ENCODE measurements around the gene ARHGEF40.

Gene ARHGEF40

GRCh38 chr14:21083565-21084325, 13.6 kb downstream of the ARHGEF40 start:
- H3K36me3 ChIP-seq, result peaks cover 20% of the 10 kb centered on the region

DNA sequence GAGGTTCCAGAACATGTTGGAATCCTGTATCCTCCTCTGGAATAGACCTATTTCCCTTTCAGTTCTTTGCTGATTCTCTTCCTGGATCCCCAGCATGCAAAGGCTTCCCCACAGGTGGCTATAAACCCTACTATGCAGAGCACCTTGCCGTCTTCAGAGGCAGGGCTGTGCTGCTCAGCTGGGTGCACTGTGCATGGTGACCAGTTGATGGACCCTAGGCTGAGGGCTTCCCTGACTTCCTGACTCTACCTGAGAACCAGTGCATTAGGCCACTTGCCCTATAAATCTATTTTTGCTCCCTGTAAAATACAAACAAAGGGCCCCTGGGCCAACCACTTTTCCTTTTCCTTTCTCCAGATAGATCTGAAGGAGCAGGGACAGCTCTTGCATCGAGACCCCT, 14.3 kb downstream of the ARHGEF40 start:
- DNase-seq, result no peak
- H3K36me3 ChIP-seq, result peaks cover 20% of the 10 kb centered on the region
- no peak for TF ChIP-seq CTCF (IDR thresholded peaks at IDR 0.05; ENCODE audit: low read depth, low read length)
- H3K27me3 ChIP-seq, result no peaks in the 10 kb centered on the region
- H3K4me3 ChIP-seq (ENCODE audit: low read depth, low read length), result no peak overlapping the region
- no peaks in the 10 kb centered on the region for H3K9me3 ChIP-seq
- peaks cover 7% of the 10 kb centered on the region; the same call in 1 of the 2 replicates for H3K4me1 ChIP-seq

More at GRCh38 chr14:21083565-21084325, 13.6 kb downstream of the ARHGEF40 start:
- no peaks in the 10 kb centered on the region for H3K9me3 ChIP-seq
- no peaks in the 10 kb centered on the region for H3K27me3 ChIP-seq
- H3K4me3 ChIP-seq (ENCODE audit: low read depth, low read length), result no peak overlapping the region
- H3K4me1 ChIP-seq, result peaks cover 7% of the 10 kb centered on the region; the same call in 1 of the 2 replicates
- DNase-seq, result no peak
- TF ChIP-seq CTCF (IDR thresholded peaks at IDR 0.05; ENCODE audit: low read depth, low read length), result no peak

DNA sequence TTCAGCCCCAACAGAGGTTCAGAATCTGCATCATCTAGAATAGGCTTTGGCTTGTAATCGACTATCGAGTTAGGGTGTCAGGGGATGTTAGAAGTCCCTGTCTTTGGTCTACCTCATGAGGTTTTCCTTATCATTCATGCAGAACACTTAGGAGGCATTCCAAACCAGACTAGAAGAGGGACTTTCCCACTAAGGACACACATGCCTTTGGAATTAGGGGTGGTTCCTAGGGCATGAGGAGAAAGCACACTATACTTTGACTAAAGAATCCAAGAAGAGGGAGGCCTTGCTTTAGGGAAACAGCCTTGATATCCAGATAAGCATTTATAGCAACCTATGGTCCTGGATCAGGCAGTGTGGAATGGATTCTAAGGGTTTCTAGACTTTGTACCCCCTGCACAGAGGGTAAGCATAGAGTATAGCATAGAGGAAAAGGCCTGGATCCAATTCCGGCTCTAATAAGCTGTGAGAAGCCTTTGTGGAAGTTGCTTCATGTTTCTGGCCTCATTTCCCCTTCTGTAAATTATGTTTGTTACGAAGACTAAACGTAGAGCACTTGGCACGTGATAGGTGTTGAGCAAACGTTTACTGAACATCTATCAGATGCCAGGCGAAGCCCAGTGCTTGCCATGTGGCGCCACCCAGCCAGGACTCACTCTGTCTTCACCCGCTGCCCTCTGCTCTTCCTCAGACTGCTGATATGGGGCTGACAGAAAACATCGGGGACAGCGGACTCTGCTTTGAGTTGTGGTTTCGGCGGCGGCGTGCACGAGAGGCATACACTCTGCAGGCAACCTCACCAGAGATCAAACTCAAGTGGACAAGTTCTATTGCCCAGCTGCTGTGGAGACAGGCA, 15.1 kb downstream of the ARHGEF40 start:
- no peak for DNase-seq
- Histone ChIP-seq H3K4me1 (peaks cover 7% of the 10 kb centered on the region; the same call in 1 of the 2 replicates), H3K27me3 (no peaks in the 10 kb centered on the region), H3K9me3 (no peaks in the 10 kb centered on the region), H3K36me3 (peaks cover 23% of the 10 kb centered on the region), H3K4me3 (ENCODE audit: low read depth, low read length) (no peak overlapping the region)
- TF ChIP-seq CTCF (IDR thresholded peaks at IDR 0.05; ENCODE audit: low read depth, low read length), result no peak

DNA sequence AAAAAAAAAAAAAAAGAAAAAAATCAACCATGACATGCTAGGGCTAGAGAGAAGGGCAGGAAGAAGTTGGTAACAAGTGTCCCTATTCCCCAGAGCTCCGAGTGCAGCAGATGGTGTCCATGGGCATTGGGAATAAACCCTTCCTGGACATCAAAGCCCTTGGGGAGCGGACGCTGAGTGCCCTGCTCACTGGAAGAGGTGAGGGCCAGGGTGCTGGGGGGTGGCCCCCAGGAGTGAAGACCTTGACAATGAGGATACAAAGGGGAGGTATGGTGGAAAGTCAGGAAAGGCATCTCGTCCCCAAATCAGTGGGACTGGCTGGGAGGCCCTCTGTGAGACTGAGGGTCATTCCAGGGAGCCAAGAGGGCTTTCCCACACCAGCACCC, 16.8 kb downstream of the ARHGEF40 start:
- H3K36me3 ChIP-seq, result peaks cover 37% of the 10 kb centered on the region

GRCh38 chr14:21087294-21088091, 17.4 kb downstream of the ARHGEF40 start:
- Histone ChIP-seq H3K9me3 (no peaks in the 10 kb centered on the region), H3K4me1 (peaks cover 7% of the 10 kb centered on the region; the same call in 1 of the 2 replicates), H3K4me3 (ENCODE audit: low read depth, low read length) (no peak overlapping the region), H3K27me3 (no peaks in the 10 kb centered on the region), H3K36me3 (peaks cover 37% of the 10 kb centered on the region)
- no peak for TF ChIP-seq CTCF (IDR thresholded peaks at IDR 0.05; ENCODE audit: low read depth, low read length)
- DNase-seq, result no peak

More for the DNA sequence above, 16.8 kb downstream of the ARHGEF40 start:
- Histone ChIP-seq H3K4me1 (peaks cover 7% of the 10 kb centered on the region; the same call in 1 of the 2 replicates), H3K4me3 (ENCODE audit: low read depth, low read length) (no peak overlapping the region), H3K27me3 (no peaks in the 10 kb centered on the region), H3K9me3 (no peaks in the 10 kb centered on the region)
- DNase-seq, result no peak
- no peak for TF ChIP-seq CTCF (IDR thresholded peaks at IDR 0.05; ENCODE audit: low read depth, low read length)
